Stomach smooth muscle (tissue), 2 donors: ENCODE measurements around the gene MGAT4D.
"Not testable (repeated sequence)": the region's sequence is repeated elsewhere in the genome, so short reads cannot be mapped to it uniquely, and the experiment has no call there.

ENCODE experiments used
- H3K27ac ChIP-seq: one replicate; pipeline ENCODE4 v1.7.0; 2013; ENCODE audit warnings: mild to moderate bottlenecking, low read length, inconsistent platforms
- H3K27me3 ChIP-seq, 2 donors: one replicate each; pipeline ENCODE4 v1.7.0; 2013; ENCODE audit warnings: low read length in 2 of 2; ENCODE audit not compliant: insufficient read depth in 2 of 2, control insufficient read depth in 1 of 2
- H3K36me3 ChIP-seq, 2 donors: one replicate each; pipeline ENCODE4 v1.7.0; 2013; ENCODE audit warnings: low read length in 2 of 2; ENCODE audit not compliant: control insufficient read depth in 2 of 2, insufficient read depth in 2 of 2
- H3K4me1 ChIP-seq: one replicate; pipeline ENCODE4 v1.7.0; 2013; ENCODE audit warnings: low read length; ENCODE audit not compliant: control insufficient read depth, insufficient read depth
- H3K4me3 ChIP-seq, 2 donors: one replicate each; pipeline ENCODE4 v1.7.0; 2013; ENCODE audit warnings: low read length in 2 of 2
- H3K9ac ChIP-seq, 2 donors: one replicate each; pipeline ENCODE4 v1.7.0; 2013; ENCODE audit warnings: low read length in 2 of 2, mild to moderate bottlenecking in 1 of 2
- H3K9me3 ChIP-seq, 2 donors: one replicate each; pipeline ENCODE4 v1.7.0; 2013; ENCODE audit warnings: low read length in 2 of 2; ENCODE audit not compliant: control insufficient read depth in 2 of 2
- donor health status: healthy.
- donor health status: Pancreatic carcinoma.

The MGAT4D gene

DNA sequence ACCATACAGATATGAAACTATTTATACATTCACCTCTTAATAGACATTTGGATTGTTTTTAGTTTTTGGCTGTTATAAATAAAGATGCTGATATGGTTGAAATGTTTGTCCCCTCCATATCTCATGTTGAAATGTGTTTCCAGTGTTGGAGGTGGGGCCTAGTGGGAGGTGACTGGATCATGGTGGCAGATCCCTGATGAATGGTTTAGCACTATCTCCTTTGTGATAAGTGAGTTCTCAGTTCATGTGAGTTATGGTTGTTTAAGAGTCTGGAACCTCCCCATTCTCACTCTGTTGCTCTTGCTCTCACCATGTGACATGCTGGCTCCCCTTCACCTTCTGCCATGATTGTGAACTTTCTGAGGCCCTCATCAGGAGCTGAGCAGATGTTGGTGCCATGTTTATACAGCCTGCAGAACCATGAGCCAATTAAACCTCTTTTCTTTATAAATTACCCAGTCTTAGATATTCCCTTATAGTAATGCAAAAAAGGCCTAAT lies 58.4 kb downstream of the MGAT4D start:
- Histone ChIP-seq H3K27ac (no peak overlapping the region), H3K36me3 (no peaks in the 10 kb centered on the region), H3K27me3 (no peaks in the 10 kb centered on the region), H3K9me3 (no peaks in the 10 kb centered on the region), H3K9ac (no peak overlapping the region), H3K4me3 (no peak overlapping the region), H3K4me1 (no peaks in the 10 kb centered on the region)

DNA sequence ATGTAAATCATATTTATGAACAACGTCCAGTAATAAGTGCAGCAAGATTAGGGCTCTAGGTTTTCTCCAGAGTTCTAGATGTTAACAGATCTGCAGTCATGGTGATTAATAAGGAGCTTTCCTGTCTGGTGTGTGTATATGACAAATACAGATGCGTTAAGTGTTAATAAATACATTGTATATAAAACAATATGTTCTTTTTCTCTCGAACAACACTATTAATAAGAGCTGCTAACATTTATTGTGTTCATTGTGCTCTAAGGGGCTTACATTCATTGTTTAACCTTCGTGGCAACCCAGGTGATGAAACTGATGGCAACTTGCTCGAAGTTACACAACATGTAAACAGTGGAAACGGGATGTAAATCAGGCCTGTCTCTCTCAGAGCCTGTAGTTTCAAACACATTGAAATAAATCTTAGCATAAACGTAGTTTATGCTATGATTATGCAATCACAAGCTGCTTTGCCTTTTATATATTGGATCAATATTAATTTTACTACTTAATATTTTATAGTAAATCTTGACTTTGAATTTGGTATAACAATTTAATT lies 70.1 kb downstream of the MGAT4D start:
- no peaks in the 10 kb centered on the region for H3K27me3 ChIP-seq
- H3K9me3 ChIP-seq = no peaks in the 10 kb centered on the region
- peak overlapping the region; percentile 87 to 94 for H3K4me3 ChIP-seq
- H3K9ac ChIP-seq = peak overlapping the region; percentile 0 to 37
- H3K36me3 ChIP-seq = no peaks in the 10 kb centered on the region
- H3K27ac ChIP-seq = no peak overlapping the region
- peaks cover 9% of the 10 kb centered on the region for H3K4me1 ChIP-seq

- Histone ChIP-seq H3K4me1 (peaks cover 9% of the 10 kb centered on the region), H3K36me3 (no peaks in the 10 kb centered on the region), H3K27ac (peak within 1 kb of the TSS; percentile 26), H3K4me3 (peak within 1 kb of the TSS; percentile 87 to 94), H3K9me3 (no peaks in the 10 kb centered on the region), H3K9ac (peak within 1 kb of the TSS; percentile 47 to 67), H3K27me3 (no peaks in the 10 kb centered on the region)
These were observed 70.8 kb downstream of the MGAT4D start, which contains the start of gene CLGN for GRCh38 chr4:140427106-140427918. TSS of gene CLGN (minus strand) at chr4:140427648. CDS start at chr4:140413078, 14,570 bp downstream.

DNA sequence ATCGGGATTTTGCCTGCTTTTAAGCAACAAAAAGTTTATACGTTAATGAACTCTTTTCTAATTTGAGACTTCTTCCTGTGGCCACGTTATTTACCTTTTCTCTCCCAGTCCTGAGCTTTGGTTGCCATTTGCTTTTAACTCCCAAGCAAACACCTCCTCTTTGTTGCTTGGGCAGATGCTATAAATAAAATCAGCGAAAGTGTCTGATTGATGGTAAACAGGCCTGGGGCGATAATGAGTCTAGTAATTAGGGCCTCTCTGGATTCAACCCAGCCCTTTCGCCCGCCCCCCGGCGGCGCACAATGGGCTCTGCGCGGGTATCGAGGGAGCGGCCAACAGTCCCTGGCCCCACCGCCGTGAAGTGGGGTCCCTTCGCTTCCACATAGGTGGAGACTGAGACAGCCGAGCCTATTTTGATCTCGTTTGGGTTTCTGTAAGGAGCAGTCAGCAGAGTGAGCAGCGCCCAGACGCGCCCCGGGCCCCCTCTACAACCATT lies 71.4 kb downstream of the MGAT4D start:
- H3K9me3 ChIP-seq = no peaks in the 10 kb centered on the region
- peak overlapping the region; percentile 26 for H3K27ac ChIP-seq
- peaks cover 9% of the 10 kb centered on the region for H3K4me1 ChIP-seq
- peak overlapping the region in 1 of 2 donors; percentile 67 for H3K9ac ChIP-seq
- peak overlapping the region; percentile 87 to 94 for H3K4me3 ChIP-seq
- no peaks in the 10 kb centered on the region for H3K27me3 ChIP-seq
- no peaks in the 10 kb centered on the region for H3K36me3 ChIP-seq

DNA sequence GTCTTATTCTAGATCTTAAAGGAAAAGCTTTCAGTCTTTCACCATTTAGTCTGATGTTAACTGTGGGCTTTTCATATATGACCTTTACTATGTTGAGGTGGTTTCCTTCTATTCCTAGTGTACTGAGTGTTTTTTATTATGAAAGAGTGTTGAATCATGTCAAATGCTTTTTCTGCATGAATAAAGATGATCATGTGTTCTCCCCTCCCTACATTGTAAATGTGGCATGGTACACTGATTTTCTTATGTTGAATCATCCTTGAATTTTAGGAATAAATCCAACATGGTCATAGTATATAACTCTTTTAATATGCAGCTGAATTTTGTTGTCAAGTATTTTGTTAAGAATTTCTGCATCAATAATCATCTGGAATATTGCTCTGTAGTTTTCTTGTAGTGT lies 75.0 kb downstream of the MGAT4D start:
- H3K27ac ChIP-seq = no peak overlapping the region
- H3K27me3 ChIP-seq = no peaks in the 10 kb centered on the region
- H3K9ac ChIP-seq = no peak overlapping the region
- H3K4me1 ChIP-seq = peaks cover 9% of the 10 kb centered on the region
- no peaks in the 10 kb centered on the region for H3K36me3 ChIP-seq
- no peaks in the 10 kb centered on the region for H3K9me3 ChIP-seq
- no peak overlapping the region for H3K4me3 ChIP-seq

DNA sequence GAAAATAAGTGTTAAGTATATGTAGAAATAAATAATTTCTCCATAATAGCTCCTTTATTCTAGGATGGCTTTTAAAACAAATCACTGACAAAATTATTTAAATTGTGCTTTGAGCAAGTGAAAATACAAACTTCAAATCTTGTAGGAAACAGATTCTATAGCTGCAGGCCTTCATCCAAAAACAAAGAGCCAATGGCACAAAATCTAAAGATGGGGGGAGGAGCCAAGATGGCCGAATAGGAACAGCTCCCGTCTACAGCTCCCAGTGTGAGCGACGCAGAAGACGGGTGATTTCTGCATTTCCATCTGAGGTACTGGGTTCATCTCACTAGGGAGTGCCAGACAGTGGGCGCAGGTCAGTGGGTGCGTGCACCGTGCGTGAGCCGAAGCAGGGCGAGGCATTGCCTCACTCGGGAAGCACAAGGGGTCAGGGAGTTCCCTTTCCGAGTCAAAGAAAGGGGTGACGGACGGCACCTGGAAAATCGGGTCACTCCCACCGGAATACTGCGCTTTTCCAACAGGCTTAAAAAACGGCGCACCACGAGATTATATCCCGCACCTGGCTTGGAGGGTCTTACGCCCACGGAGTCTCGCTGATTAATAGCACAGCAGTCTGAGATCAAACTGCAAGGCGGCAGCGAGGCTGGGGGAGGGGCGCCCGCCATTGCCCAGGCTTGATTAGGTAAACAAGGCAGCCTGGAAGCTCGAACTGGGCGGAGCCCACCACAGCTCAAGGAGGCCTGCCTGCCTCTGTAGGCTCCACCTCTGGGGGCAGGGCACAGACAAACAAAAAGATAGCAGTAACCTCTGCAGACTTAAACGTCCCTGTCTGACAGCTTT lies 84.7 kb downstream of the MGAT4D start:
- H3K36me3 ChIP-seq, H3K9me3 ChIP-seq, H3K4me3 ChIP-seq, H3K4me1 ChIP-seq, H3K27me3 ChIP-seq, H3K27ac ChIP-seq, H3K9ac ChIP-seq: not testable (repeated sequence)

DNA sequence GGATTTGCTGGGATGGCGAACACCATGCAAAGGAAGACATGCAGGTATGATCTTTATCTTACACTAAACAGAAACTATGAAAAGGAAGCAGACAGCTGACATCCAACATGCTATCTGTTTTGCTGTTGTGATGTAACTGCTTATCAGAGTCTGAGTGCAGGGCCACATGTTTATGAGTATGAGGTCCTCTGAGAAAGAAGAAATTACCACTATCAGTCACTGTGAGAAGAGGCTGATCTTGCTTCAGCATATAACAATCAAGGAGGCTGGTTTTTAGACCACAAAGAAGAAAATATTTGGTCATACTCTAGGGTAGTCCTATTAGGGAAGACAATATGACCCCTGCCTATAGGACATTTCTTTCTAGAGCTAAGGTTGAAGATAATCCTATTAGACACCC lies 89.1 kb downstream of the MGAT4D start:
- H3K4me1 ChIP-seq = no peaks in the 10 kb centered on the region
- H3K4me3 ChIP-seq = no peak overlapping the region
- no peaks in the 10 kb centered on the region for H3K27me3 ChIP-seq
- no peaks in the 10 kb centered on the region for H3K36me3 ChIP-seq
- no peak overlapping the region for H3K9ac ChIP-seq
- no peak overlapping the region for H3K27ac ChIP-seq
- H3K9me3 ChIP-seq = no peaks in the 10 kb centered on the region

- Histone ChIP-seq H3K27me3 (no peaks in the 10 kb centered on the region), H3K27ac (no peak overlapping the region), H3K9ac (no peak overlapping the region), H3K4me3 (no peak overlapping the region), H3K9me3 (no peaks in the 10 kb centered on the region), H3K4me1 (no peaks in the 10 kb centered on the region), H3K36me3 (no peaks in the 10 kb centered on the region)
These were observed 91.8 kb downstream of the MGAT4D start for GRCh38 chr4:140406292-140406691.

DNA sequence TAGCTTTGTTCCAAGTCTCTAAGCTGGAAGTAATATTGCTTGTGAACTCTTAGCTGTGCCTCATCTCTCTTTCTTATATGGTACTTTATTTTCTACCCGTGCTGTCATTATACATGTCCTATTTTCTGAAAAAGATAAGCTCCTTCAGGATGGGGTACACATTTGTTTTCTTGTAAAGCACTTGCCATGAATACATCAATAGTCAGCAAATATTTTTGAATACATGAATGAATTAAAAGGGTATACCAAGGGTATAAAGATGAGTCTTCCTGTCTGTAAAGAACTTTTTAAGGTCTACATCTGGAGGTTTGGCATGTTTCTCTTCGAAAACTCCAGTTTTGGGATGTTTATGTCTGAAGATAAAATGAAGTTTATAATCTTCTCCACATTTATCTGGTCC lies 98.0 kb downstream of the MGAT4D start:
- no peaks in the 10 kb centered on the region for H3K27me3 ChIP-seq
- no peak overlapping the region for H3K9ac ChIP-seq
- H3K27ac ChIP-seq = no peak overlapping the region
- no peaks in the 10 kb centered on the region for H3K4me1 ChIP-seq
- H3K4me3 ChIP-seq = no peak overlapping the region
- H3K9me3 ChIP-seq = no peaks in the 10 kb centered on the region
- peaks cover 0 to 5% of the 10 kb centered on the region in 2 donors for H3K36me3 ChIP-seq

- no peak overlapping the region for H3K27ac ChIP-seq
- no peak overlapping the region for H3K9ac ChIP-seq
- H3K4me1 ChIP-seq = no peaks in the 10 kb centered on the region
- H3K4me3 ChIP-seq = no peak overlapping the region
- H3K9me3 ChIP-seq = no peaks in the 10 kb centered on the region
- peaks cover 0 to 5% of the 10 kb centered on the region in 2 donors for H3K36me3 ChIP-seq
- no peaks in the 10 kb centered on the region for H3K27me3 ChIP-seq
These were observed 102.4 kb downstream of the MGAT4D start for GRCh38 chr4:140395668-140396067.
